Renal pelvis (tissue), 4 donors: ENCODE results near the gene SCGB3A2. TPM values are rescaled to one million over a fixed set of nuclear protein-coding genes. Genes with fewer than 3 reads are reported as not detected.
"Not testable (repeated sequence)": the region's sequence is repeated elsewhere in the genome, so short reads cannot be mapped to it uniquely, and the experiment has no call there.

Experiments used
- DNase-seq: peaks from one replicate; pipeline ENCODE4 v3.0.0-alpha.2; 2013
- polyA plus RNA-seq, 3 donors: library from polyadenylated mRNA; unstranded; fragments of 120-200 nt; gene quantifications; one replicate each; pipeline ENCODE4 v1.2.1, GENCODE V29; 2013; ENCODE audit not compliant: insufficient read length in 3 of 3

The SCGB3A2 gene
- polyA plus RNA-seq, 3 donors = 0.48 to 0.95 TPM; not detected in 1

- DNase-seq = no peak
These were observed 17.9 kb upstream of the SCGB3A2 start for GRCh38 chr5:147860641-147861025.

- DNase-seq = peak; percentile 29
These were observed 14.9 kb upstream of the SCGB3A2 start for GRCh38 chr5:147863454-147864158.

GRCh38 chr5:147869112-147869511, 9.4 kb upstream of the SCGB3A2 start:
- DNase-seq = no peak

GRCh38 chr5:147869892-147870291, 8.6 kb upstream of the SCGB3A2 start:
- DNase-seq = not testable (repeated sequence)

GRCh38 chr5:147871980-147872549, 6.4 kb upstream of the SCGB3A2 start:
- DNase-seq = not testable (repeated sequence)

GRCh38 chr5:147872744-147873435, 5.6 kb upstream of the SCGB3A2 start:
- not testable (repeated sequence) for DNase-seq

GRCh38 chr5:147874118-147874875, 4.2 kb upstream of the SCGB3A2 start:
- not testable (repeated sequence) for DNase-seq

- DNase-seq = no peak
These were observed 3.6 kb upstream of the SCGB3A2 start for GRCh38 chr5:147874910-147875367.

GRCh38 chr5:147876141-147876540, 2.4 kb upstream of the SCGB3A2 start:
- no peak for DNase-seq

GRCh38 chr5:147876626-147877025, 1.9 kb upstream of the SCGB3A2 start:
- no peak for DNase-seq

- no peak for DNase-seq
These were observed 1.3 kb downstream of the SCGB3A2 start for GRCh38 chr5:147879784-147880183.

GRCh38 chr5:147880487-147880886, 2.0 kb downstream of the SCGB3A2 start:
- DNase-seq = no peak

- no peak for DNase-seq
These were observed 4.2 kb downstream of the SCGB3A2 start for GRCh38 chr5:147882586-147883313.

GRCh38 chr5:147887026-147887627, 8.6 kb downstream of the SCGB3A2 start:
- no peak for DNase-seq

- DNase-seq = no peak
These were observed 9.4 kb downstream of the SCGB3A2 start for GRCh38 chr5:147887930-147888329.

GRCh38 chr5:147892696-147893296, 14.3 kb downstream of the SCGB3A2 start:
- DNase-seq = no peak

GRCh38 chr5:147893820-147894219, 15.3 kb downstream of the SCGB3A2 start:
- no peak for DNase-seq

GRCh38 chr5:147895864-147896263, 17.4 kb downstream of the SCGB3A2 start:
- no peak for DNase-seq

GRCh38 chr5:147898875-147899401, 20.4 kb downstream of the SCGB3A2 start:
- no peak for DNase-seq

- DNase-seq = no peak
These were observed 23.1 kb downstream of the SCGB3A2 start for GRCh38 chr5:147901599-147902039.
